ENCODE results near the gene S100A4.

The S100A4 gene

GRCh38 chr1:153507926-153508583 is 37.6 kb downstream of the S100A4 start:
- TF ChIP-seq GATA1 (IDR thresholded peaks at IDR 0.05; ENCODE audit: low read depth, low read length) (no peak), POLR2A (IDR thresholded peaks at IDR 0.05; ENCODE audit: low read length) (no peak)
- no peak for DNase-seq

- no peak for DNase-seq
Observed at GRCh38 chr1:153506831-153507413, 38.7 kb downstream of the S100A4 start.

GRCh38 chr1:153506386-153506785 is 39.2 kb downstream of the S100A4 start:
- TF ChIP-seq POLR2A (IDR thresholded peaks at IDR 0.05; ENCODE audit: low read length) (no peak), GATA1 (IDR thresholded peaks at IDR 0.05; ENCODE audit: low read depth, low read length) (no peak)

More at GRCh38 chr1:153506831-153507413, 38.7 kb downstream of the S100A4 start:
- no peak for TF ChIP-seq POLR2A (IDR thresholded peaks at IDR 0.05; ENCODE audit: low read length)
- TF ChIP-seq GATA1 (IDR thresholded peaks at IDR 0.05; ENCODE audit: low read depth, low read length), result no peak

GRCh38 chr1:153505576-153505975 is 40.0 kb downstream of the S100A4 start:
- no peak for DNase-seq
- TF ChIP-seq GATA1 (IDR thresholded peaks at IDR 0.05; ENCODE audit: low read depth, low read length) (no peak), POLR2A (IDR thresholded peaks at IDR 0.05; ENCODE audit: low read length) (no peak)

More at GRCh38 chr1:153506386-153506785, 39.2 kb downstream of the S100A4 start:
- DNase-seq, result no peak

- no peak for TF ChIP-seq GATA1 (IDR thresholded peaks at IDR 0.05; ENCODE audit: low read depth, low read length)
- no peak for TF ChIP-seq POLR2A (IDR thresholded peaks at IDR 0.05; ENCODE audit: low read length)
- no peak for DNase-seq
Observed at GRCh38 chr1:153503766-153504165, 41.8 kb downstream of the S100A4 start.

- TF ChIP-seq POLR2A (IDR thresholded peaks at IDR 0.05; ENCODE audit: low read length) (no peak), GATA1 (IDR thresholded peaks at IDR 0.05; ENCODE audit: low read depth, low read length) (no peak)
Observed at GRCh38 chr1:153498746-153499145, 46.9 kb downstream of the S100A4 start.

GRCh38 chr1:153495536-153495935 is 50.1 kb downstream of the S100A4 start:
- DNase-seq, result no peak
- no peak for TF ChIP-seq POLR2A (IDR thresholded peaks at IDR 0.05; ENCODE audit: low read length)
- TF ChIP-seq GATA1 (IDR thresholded peaks at IDR 0.05; ENCODE audit: low read depth, low read length), result no peak

More at GRCh38 chr1:153498746-153499145, 46.9 kb downstream of the S100A4 start:
- DNase-seq, result no peak

GRCh38 chr1:153494976-153495535 is 50.5 kb downstream of the S100A4 start:
- peak; percentile 63 to 80 for DNase-seq
- no peak for TF ChIP-seq POLR2A (IDR thresholded peaks at IDR 0.05; ENCODE audit: low read length)
- no peak for TF ChIP-seq GATA1 (IDR thresholded peaks at IDR 0.05; ENCODE audit: low read depth, low read length)
